Middle frontal gyrus (tissue), 1 donor: Measurements from ENCODE around the gene SYNPO2.
"Not testable (repeated sequence)": the region's sequence is repeated elsewhere in the genome, so short reads cannot be mapped to it uniquely, and the experiment has no call there.

ENCODE experiments used
- DNase-seq: peaks from one replicate; pipeline ENCODE4 v3.0.0-alpha.2; 2015; ENCODE audit warnings: low spot score; ENCODE audit errors: extremely low spot score

Gene SYNPO2

DNA sequence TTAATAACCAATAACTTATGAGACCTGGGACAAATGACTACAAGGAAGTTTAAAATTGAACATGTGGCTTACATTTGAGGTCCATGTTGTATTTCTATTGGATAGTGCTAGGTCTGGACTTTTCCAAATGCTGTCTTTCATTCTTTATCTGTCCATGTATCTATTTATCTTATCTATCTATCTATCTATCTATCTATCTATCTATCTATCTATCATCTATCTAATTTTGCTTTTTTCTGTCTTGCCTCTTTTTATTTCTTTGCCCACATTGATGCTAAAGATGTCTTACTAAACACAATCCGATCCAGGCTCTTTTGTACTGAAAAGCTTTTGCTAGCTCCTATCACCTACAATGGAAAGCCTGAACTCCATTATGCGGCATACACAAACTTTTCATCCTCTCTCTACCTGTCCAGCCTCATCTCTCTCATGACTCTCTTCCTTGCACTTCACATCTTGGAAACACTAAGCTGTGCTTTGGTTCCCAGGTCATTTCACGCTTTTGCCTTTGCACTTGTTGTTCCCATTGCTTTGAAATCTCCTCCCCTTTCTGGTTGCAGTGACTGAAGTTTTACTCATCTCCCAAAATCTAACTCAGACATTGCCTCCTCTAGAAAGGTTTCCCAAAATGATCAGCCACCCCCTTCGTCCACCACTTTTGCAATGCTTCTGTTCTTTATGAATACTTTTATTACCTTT is 107.2 kb downstream of the SYNPO2 start:
- no peak for DNase-seq

DNA sequence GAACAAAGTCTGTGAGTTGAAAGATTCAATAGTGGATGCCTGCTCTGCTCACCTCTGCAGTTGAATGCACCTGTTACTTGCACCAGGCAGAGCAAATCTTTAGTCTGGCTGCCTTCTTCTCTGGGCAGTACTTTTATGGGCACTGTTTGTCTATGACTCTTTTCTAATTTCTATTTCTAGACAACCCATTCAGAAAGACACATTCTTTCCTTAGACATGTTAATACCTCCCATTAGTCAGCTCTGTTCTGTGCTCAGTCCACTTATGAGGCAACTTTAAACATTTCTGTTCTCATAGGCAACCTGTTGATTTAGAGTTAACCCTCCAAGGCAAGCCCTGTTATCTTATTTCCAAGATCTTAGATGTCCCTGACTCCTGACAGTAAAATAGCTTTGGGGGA is 108.9 kb downstream of the SYNPO2 start:
- no peak for DNase-seq

DNA sequence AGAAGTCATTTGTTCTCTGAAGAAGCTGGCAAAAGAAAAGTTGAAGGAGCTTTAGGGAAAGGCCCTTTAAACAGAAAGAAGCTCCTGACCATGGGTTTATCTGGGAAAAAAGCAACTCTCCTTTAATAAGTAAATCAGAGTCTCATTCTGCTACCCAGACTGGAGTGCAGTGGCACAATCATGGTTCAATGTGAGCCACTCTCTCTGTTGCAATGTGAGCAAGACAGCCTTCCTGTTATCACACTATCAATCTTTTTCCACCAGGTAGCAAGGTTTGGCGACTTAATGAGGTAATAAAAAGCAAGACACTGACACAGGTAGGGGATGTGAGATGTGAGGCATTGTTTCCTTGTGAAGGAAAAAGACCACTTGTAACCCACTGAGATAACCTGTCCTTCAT is 111.3 kb downstream of the SYNPO2 start:
- DNase-seq, result no peak

DNA sequence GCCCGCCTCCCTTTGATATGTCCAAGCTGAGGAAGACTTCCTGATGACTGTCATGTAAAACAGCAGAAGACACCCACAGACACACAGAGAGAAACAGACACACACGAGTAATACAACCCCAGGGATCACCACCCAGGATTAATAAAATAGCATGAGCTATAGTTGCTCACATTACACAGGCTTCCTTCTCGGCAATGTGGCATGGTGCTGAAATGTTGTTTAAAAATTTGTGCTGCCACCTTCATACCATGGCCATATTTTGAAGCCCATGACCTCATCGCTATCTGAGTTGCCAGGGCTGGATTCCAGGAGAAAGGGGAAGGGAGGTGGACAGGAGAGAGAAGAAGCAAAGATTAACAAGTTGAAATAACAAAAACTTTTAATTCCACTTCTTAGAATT is 111.7 kb downstream of the SYNPO2 start:
- no peak for DNase-seq

DNA sequence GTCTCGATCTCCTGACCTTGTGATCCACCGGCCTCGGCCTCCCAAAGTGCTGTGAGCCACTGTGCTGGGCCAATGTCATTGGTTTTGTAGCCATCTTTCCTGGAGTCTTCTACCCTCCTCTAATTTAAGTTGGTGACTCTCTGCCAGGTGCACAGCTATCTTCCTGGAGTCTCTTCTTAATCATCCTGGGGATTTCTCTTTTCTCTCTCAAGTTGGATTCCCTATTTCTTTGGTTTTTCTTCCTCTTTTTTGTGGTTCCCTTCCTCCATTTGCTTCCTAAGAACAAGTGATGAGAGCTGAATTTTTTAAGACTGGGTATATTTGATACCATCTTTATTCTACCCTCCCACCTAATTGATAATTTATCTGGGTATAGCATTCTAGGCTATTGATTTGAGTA is 113.8 kb downstream of the SYNPO2 start:
- no peak for DNase-seq

DNA sequence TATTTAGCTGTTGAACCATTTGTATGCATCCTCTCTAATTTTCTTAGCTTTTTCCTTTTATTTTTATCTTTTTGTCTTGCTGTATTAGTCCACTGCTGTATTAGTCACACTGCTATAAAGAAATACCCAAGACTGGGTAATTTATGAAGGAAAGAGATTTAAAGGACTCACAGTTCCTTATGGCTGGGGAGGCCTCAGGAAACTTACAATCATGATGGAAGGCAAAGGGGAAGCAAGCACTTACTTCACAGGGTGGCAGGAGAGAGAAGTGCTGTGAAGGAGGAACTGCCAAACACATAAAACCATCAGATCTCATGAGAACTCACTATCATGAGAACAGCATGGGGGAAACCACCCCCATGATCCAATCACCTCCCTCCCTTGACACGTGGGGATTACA is 114.3 kb downstream of the SYNPO2 start:
- not testable (repeated sequence) for DNase-seq

DNA sequence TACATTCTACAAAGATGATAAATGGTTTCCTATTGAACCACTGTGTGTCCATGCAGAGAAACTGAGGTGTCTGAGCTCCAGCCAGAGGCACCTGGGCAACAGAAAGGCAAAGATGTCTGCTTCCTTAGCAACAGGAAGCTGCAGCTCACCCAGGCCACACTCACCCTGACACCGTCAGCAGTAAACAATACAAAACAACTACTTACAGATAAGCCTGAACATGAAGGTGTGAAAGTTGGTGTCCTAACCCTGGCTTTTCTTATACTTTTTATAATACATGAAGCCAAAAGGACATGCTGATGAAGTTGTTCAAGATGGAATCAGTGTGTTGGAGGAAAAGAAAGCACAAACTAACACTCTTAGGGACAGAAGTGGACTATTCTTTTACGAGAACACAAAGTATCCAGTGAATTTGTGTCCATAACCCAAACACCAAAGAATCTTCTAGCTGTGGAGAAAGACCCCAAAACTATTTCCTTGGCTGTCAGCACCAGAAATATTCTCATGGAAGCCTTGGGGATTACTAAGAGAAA is 117.3 kb downstream of the SYNPO2 start:
- no peak for DNase-seq

DNA sequence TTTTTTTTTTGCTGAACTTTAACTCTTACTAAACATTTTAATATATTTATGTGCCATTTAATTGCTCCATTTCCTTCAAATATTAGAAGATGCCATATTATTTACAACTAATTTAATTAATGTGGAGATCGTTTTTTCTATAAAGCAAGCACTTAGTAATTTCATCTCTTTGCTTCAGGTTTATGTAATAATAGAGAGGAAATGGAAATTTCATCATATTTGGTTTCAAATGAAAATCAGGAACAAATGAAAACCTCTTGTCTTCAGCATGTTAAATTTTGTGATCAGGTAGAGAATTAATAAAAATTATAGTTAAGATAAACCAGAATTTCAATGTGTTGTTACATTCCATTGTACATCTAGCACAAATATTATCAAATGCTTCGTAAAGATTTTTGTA is 120.1 kb downstream of the SYNPO2 start:
- DNase-seq, result no peak

DNA sequence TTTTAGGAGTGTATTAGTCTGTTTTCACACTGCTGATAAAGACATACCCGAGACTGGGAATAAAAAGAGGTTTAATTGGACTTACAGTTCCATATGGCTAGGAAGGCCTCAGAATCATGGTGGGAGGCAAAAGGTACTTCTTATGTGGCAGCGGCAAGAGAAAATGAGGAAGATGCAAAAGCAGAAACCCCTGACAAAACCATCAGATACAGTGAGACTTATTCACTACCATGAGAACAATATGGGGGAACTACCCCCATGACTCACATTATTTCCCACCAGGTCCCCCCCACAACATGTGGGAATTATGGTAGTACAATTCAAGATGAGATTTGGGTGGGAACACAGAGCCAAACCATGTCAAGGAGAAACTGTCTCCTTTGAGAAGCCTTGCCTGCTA is 121.6 kb downstream of the SYNPO2 start:
- not testable (repeated sequence) for DNase-seq

DNA sequence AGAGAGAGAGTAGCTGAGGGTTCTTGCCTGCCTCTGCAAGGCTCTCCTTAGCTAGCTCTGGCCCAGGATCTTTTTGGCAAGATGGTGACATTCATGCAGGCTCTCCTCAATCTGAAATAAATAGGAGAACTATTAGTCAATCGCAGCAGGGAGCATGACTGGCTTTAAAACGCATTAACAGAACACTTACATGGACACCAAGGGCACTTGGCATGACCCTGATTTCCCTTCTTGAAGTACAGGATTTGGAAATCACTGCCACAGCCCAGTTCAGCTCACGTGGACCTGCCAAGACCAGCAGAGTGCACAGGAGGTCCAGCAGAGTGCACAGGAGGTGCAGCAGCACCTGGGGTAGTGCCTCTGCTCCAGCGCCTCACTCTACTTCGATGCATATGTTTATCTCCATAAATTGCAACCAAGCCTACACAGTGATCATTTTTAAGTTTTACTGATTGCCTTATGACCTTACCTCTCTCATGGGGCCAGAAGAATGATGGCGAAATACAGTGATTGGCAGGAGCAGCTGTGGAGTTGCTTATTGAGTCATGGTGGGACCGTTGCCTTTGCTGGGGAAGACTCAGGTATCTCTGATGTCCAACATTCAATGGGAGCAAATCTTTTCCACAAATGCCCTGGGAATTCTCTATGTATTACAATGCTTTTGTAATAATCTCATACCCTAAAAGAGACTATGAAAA is 122.4 kb downstream of the SYNPO2 start:
- no peak for DNase-seq

DNA sequence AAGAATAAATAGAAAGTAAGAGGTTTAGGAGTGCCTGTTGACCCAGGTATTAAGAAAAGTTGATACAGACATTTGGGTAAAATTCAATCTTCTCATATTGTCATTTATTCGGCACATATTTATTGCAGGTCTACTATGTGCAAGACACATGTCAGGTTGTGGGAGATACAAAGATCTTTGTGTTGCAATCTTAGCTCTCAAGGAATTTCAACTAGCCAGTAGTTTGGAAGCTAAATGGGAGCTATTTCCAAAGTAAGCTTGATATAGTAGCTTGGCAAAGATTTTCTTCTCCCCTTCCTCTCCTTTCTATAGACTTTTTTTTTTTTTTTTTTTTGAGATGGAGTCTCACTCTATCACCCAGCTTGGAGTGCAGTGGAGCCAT is 122.9 kb downstream of the SYNPO2 start:
- DNase-seq, result no peak

DNA sequence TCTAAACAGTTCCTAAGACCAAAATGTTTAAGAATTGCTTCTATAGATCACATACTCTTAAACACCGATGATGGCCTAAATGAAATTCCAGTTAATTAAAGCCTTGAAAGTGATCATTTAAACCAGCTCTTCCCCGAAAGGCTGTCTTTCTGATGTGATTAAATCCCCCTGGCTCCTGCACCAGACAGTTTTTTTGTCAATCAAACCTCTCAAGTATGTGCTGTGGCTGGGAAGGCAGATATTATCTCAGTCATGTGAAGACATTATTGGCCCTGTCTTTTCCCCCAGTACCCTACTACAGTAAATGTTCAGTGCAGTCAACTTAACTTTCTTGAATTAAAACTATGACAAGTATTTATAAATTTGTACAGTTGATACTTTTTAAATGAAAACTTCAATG is 126.0 kb downstream of the SYNPO2 start:
- no peak for DNase-seq

DNA sequence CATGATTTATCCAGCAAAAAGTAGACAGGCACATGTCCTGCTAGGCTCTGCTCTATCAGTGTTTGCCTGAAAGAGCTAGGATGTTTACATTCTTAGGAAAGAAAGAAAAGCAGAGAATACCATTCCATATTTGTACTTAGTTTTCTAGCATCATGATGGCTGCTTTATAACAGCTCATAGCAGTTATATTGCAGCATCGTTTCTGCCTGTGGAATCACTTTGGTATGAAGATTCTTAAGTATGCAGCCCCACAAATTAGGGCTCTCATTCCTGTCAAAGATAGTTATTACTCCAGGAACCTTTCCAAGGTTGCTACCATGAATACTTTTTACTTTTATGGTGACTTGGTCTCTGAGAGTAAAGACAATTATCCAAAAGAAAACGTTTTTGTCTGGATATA is 128.0 kb downstream of the SYNPO2 start:
- DNase-seq, result no peak

DNA sequence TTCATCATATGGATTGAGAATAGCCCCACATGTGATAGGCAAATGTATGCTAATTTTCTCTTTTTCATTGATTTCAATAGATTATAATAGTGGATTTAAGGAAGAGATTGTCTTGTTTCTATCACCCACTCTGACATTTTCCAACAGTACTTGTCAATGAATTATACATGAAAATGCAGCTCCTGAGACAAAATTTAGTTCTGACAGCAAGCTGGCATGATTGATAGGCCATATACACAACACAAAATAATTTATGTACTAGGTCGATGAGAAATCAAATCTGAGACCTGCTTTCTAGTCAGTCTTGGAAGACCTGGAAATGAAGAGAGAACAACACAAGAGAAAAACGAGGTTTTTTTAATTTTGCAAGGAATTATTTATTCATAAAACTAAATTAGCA is 129.0 kb downstream of the SYNPO2 start:
- DNase-seq, result no peak

DNA sequence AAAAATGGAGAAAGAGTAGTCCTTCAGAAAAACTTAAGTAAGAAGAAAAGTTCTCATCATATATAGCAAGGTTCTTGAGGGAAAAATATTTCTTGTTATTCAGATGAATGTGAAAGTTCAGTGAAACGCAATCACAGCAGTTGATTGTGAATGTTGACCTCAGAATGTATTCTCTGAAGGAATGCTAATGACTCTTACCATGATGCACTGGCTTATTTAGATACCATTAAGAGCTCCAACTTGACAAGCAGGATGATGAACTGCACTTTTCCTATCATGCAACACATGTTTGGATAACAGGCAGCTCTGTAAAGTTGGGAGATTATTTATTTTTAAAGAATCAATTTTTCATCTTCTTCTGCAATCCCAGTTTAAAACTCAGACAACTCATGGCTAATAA is 131.5 kb downstream of the SYNPO2 start:
- no peak for DNase-seq

DNA sequence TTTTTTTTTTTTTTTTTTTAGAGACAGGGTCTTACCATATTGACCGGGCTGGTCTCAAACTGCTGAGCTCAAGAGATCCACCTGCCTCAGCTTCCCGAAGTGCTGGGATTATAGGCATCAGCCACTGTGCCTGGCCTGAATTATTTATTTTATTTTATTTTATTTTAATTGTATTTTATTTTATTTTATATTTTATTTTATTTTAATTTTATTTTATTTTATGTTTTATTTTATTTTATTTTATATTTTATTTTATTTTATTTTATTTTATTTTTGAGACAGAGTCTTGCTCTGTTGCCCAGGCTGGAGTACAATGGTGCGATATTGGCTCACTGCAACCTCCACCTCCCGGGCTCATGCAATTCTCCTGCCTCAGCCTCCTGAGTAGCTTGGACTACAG is 133.9 kb downstream of the SYNPO2 start:
- not testable (repeated sequence) for DNase-seq

DNA sequence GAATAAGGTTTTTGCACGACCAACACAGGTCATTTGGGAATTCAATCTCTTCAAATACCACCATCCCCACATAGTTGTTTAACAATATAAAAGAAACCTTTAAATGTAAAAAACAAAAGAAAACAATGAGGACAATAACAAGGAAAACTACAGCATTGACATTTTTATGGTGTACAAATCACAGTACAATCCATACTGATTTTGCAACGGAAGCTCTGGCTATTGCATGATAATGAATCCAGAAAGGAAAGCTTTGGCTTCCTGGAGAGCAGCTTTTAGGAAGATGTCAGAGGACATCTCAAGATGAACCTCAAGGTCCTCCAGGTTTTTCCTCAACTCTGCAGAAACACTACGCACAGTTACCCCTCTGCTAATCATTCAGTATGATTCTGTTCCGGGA is 135.4 kb downstream of the SYNPO2 start:
- DNase-seq, result no peak

DNA sequence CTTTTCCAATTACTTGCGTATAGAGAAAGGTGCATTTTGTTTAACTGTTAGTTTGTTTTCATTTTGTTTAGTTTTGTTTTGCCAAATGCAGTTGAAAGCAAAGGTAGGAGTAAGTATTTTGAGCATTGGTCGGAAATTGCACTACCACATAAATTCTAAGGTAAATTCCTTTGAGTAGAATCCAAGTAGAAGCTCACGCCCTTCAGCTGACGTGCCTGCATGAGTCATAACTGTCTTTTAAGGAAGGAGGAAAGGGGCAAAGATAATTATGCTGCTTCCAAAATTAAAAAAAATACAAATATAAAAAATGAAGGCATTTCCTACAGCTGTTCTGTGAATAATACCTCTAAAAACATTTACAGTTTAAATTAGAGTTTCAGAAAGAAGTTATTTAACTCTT is 136.8 kb downstream of the SYNPO2 start:
- no peak for DNase-seq

DNA sequence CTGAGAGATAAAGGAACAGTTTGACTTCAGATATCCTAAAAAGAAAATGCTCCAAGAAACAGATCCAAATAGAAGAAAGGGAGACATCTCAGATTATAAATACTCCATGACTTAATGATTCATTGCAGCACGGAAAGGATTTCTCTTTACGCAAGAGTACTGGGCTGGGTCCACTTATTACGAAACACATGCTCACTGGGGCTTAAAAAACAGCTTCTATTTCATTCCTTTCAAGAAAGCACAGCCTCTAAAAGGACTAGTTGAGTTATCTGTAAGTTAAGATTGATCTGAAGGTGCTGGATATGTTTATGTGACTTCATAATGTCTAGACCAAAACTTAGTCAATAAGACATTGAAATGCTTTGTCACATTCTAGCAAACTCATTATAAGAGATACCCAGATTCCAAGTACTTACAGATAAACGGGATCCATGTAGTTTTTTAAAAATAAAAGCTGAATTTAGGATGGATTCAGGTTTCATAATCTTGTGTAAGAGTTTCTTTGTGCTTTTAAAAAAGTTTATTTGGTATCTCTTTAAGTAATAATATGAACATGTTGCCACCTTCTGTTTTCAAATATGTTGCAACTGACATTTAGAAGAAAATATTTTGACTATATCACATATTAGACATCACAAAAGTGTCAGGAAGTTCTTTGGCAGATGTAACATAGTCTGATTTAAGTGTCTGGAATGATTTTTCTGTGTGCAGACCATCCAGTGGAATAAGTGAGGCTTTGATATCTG is 137.4 kb downstream of the SYNPO2 start:
- DNase-seq, result no peak

DNA sequence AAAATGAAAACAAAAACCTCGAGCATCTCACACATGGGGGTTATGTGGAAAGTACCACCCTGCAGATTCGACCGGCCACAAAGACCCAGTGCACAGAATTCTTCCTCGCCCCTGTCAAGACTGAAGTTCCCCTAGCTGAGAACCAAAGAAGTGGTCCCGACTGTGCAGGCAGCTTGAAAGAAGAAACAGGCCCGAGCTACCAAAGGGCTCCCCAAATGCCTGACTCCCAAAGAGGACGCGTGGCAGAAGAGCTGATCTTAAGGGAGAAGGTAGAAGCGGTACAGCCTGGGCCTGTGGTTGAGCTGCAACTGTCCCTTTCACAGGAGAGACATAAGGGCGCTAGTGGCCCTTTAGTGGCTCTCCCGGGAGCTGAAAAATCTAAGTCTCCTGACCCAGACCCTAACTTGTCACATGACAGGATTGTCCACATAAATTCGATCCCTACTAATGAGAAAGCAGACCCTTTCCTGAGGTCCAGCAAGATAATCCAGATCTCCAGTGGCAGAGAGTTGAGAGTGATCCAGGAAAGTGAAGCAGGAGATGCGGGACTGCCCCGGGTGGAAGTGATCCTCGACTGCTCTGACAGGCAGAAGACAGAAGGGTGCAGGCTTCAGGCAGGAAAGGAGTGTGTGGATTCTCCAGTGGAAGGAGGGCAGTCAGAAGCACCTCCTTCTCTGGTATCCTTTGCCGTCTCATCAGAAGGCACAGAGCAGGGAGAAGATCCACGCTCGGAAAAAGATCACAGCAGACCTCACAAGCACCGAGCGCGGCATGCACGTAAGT is 138.2 kb downstream of the SYNPO2 start:
- no peak for DNase-seq

DNA sequence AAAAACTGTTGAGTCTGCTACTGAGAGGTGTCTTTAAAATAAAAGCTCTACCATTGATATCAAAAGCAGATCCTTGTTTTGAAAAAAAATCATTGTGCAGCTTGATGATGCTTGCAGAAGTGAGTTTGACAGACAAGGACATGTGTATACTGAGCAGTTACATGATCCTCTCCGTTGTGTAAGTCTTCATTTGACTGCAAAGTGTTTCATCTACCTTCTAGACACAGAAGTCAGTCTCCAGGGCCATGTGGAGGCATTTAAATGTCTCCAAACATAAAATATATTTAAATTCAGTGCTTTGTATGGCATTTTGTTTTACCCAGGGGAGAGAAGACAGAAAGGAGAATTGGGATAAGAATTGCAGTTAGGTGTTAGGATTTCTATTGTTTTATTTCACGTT is 139.2 kb downstream of the SYNPO2 start:
- DNase-seq, result no peak

DNA sequence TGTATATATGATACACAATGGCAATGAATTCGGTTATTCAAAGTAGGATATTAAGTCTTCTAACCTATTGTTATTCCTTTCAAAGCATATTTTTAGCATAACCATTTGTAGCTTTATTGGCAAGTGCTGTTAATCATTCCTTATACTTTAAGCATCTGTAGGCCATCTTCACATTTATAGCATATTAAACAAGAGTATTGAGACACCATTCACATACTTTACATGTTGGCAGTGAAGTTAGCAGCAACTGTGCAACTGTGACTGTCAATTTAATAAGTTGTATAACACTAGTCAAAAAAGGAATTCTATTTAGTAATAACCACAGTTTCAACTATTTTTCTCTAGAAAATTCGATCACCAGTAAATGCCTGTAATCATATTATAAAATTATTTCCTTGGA is 139.6 kb downstream of the SYNPO2 start:
- no peak for DNase-seq
